HL-60 (cell line): ENCODE data around the gene EHD1.

Experiments used
- DNase-seq, 2 experiments: peaks; one replicate each; pipeline ENCODE4 v3.0.0-alpha.2; 2010 to 2020; ENCODE audit warnings: low read depth in 1 of 2, low spot score in 1 of 2
- H3K27ac ChIP-seq: fragments of 250-450 bp; sonication (Bioruptor Pico); replicated peaks from 2 replicates; pipeline ENCODE4 v1.5.1; 2020; ENCODE audit warnings: mild to moderate bottlenecking, moderate library complexity
- H3K27me3 ChIP-seq: fragments of 250-450 bp; sonication (Bioruptor Pico); 2 replicates; pipeline ENCODE4 v1.5.1; 2021; ENCODE audit warnings: mild to moderate bottlenecking, moderate library complexity; ENCODE audit not compliant: insufficient read depth, poor library complexity, severe bottlenecking
- H3K4me3 ChIP-seq: replicated peaks from 2 replicates; pipeline ENCODE4 v1.5.1; 2011; ENCODE audit warnings: mild to moderate bottlenecking, control low read depth, low read length; ENCODE audit not compliant: insufficient read depth
- CTCF ChIP-seq: IDR thresholded peaks from one replicate; pipeline ENCODE4 v1.5.1; 2011; ENCODE audit warnings: low read length, control low read depth, inconsistent platforms; ENCODE audit not compliant: insufficient read depth
- GABPA ChIP-seq: IDR thresholded peaks from 2 replicates; pipeline ENCODE4 v1.6.1; 2012; ENCODE audit warnings: low read depth
- POLR2AphosphoS5 ChIP-seq: IDR thresholded peaks from 2 replicates; pipeline ENCODE4 v1.6.1; 2012; ENCODE audit warnings: low read depth
- REST ChIP-seq: IDR thresholded peaks from 2 replicates; pipeline ENCODE4 v1.6.1; 2012; ENCODE audit warnings: low read depth; ENCODE audit not compliant: insufficient replicate concordance
- SPI1 ChIP-seq: IDR thresholded peaks from 2 replicates; pipeline ENCODE4 v1.6.1; 2012; ENCODE audit warnings: low read depth, mild to moderate bottlenecking, borderline replicate concordance

The EHD1 gene

GRCh38 chr11:64878223-64878493 lies 263 bp downstream of the EHD1 start:
- H3K27ac ChIP-seq, result peak overlapping the region; percentile 77
- H3K27me3 ChIP-seq, result no peaks in the 10 kb centered on the region
- H3K4me3 ChIP-seq, result peak overlapping the region; percentile 86
- TF ChIP-seq POLR2AphosphoS5 (no peak; the same call in 1 of the 2 replicates), REST (no peak)
- DNase-seq, result no peak

GRCh38 chr11:64877390-64878222 lies 815 bp downstream of the EHD1 start:
- peak in 1 of 2 experiments; percentile 48 for DNase-seq
- Histone ChIP-seq H3K27ac (peak overlapping the region; percentile 77), H3K27me3 (no peaks in the 10 kb centered on the region), H3K4me3 (peak overlapping the region; percentile 86)
- TF ChIP-seq REST (no peak), POLR2AphosphoS5 (no peak), GABPA (no peak), CTCF (no peak), SPI1 (no peak)

GRCh38 chr11:64876835-64877341 lies 1.5 kb downstream of the EHD1 start:
- Histone ChIP-seq H3K27me3 (no peaks in the 10 kb centered on the region), H3K27ac (peak overlapping the region; percentile 77), H3K4me3 (peak overlapping the region; percentile 86)
- no peak for TF ChIP-seq POLR2AphosphoS5
- no peak for TF ChIP-seq GABPA
- TF ChIP-seq REST, result no peak
- no peak for TF ChIP-seq CTCF
- TF ChIP-seq SPI1, result no peak
- no peak for DNase-seq
